Prostate gland (tissue), 2 donors: ENCODE data around the gene ATXN7.

Experiments used
- CTCF ChIP-seq, 4 experiments: fragments of 200-600 bp in 2 of 4; fragments of 450-650 bp in 2 of 4; sonication (generic) in 2 of 4; IDR thresholded peaks; 1 replicate in 3 of 4; 2 replicates in 1 of 4; pipeline ENCODE4 v1.5.1; 2016 to 2019; ENCODE audit warnings: antibody characterized with exemption in 4 of 4, mild to moderate bottlenecking in 2 of 4, moderate library complexity in 2 of 4
- POLR2A ChIP-seq: fragments of 450-650 bp; IDR thresholded peaks from one replicate; pipeline ENCODE4 v1.6.1; 2016; ENCODE audit warnings: antibody characterized with exemption, mild to moderate bottlenecking
- POLR2AphosphoS5 ChIP-seq: sonication (generic); formaldehyde crosslinking; IDR thresholded peaks from one replicate; pipeline ENCODE4 v1.6.1; 2017; ENCODE audit warnings: antibody characterized with exemption

DNA sequence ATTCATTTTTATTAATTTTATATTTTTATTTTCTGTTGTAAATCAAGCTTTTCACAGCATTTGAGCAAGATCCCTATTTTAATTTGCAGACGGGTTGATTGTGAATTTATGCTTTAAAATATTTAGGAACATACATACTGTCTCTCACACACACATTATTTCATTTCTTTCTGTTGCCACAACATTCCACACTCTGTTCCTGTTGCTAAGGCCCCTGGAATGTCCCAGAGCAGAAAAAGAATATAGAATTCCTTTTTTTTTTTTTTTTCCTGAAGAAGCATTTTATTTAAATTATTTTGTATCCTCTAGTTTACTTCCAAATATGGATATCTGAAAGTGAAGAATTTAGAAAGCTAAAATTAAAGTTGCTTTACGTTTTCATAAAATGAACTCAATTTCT is 85.3 kb downstream of the ATXN7 start:
- TF ChIP-seq POLR2AphosphoS5 (no peak), POLR2A (no peak), CTCF (IDR thresholded peaks at IDR 0.05) (no peak)
